ENCODE data around the gene MAN2B1.
"Not testable (repeated sequence)": the region's sequence is repeated elsewhere in the genome, so short reads cannot be mapped to it uniquely, and the experiment has no call there.

- TF ChIP-seq CTCF (IDR thresholded peaks at IDR 0.05); CHD2 (IDR thresholded peaks at IDR 0.05; ENCODE audit: low read length, partially characterized antibody); CEBPB (IDR thresholded peaks at IDR 0.05); JUNB (IDR thresholded peaks at IDR 0.05); MAZ (IDR thresholded peaks at IDR 0.05; ENCODE audit: borderline replicate concordance, low read depth, low read length); CHD4 (IDR thresholded peaks at IDR 0.05; ENCODE audit: borderline replicate concordance); POLR2A (IDR thresholded peaks at IDR 0.05; ENCODE audit: low read length); NR3C1 (IDR thresholded peaks at IDR 0.05); EP300 (IDR thresholded peaks at IDR 0.05); JUN (IDR thresholded peaks at IDR 0.05); MYC (IDR thresholded peaks at IDR 0.05; ENCODE audit: borderline replicate concordance, low read length); RFX5 (IDR thresholded peaks at IDR 0.05); SMC3 (IDR thresholded peaks at IDR 0.05): not testable (repeated sequence)
Observed at GRCh38 chr19:12713304-12713703, 46.8 kb upstream of the MAN2B1 start.

Measured in A549 (cell line).